G401 (cell line): ENCODE results near the gene POLA2. TPM values are rescaled to one million over a fixed set of nuclear protein-coding genes. Genes with fewer than 3 reads are reported as not detected.

Source experiments
- DNase-seq: peaks from one replicate; pipeline ENCODE4 v3.0.0-alpha.2; 2015; ENCODE audit warnings: low spot score
- in situ Hi-C: cut with HindIII; loops from 2 replicates; pipeline ENCODE4 v1.10.0; 2016; ENCODE audit warnings: low sequenced_read_pairs, mixed read lengths
- total RNA-seq: library from RNA; depleted of rRNA; stranded (reverse); fragments of >200 nt; shearing (Covaris generic); gene quantifications from 2 replicates; pipeline ENCODE4 v1.2.3, GENCODE V29; 2014

The POLA2 gene
- total RNA-seq, 1 experiment from 2014 or later = 19.4 TPM

DNA sequence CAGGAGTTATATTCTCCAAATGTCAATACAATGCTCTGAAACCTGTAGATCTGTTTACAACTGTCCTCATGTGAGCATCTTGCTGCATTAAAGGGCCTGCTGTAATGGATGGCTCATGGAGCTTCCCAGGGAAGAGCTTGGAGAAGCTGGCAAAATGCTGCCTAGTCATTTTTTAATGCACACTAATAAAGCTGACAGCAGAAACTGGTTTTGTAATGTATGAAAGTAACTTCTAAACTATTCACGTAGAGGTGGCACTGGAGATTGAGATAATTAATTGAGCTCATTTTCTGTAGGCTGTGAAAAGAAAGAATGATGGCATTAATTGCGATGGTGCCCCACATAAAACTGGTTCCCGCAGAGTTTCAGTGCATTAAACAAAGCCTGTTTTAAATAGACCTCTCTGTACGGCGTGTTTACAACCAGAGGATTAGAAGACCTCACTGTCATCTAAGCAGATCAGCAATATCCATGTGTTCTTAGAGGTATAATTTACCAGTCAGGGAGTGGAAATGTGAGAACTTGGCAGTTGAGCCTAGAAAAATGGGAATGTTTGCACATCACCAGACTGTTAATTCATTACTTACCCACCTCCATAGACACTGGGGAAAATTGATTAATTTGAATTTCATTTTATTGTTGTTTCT lies 16.0 kb downstream of the POLA2 start:
- in situ Hi-C loops = no loop called here
- DNase-seq = no peak

GRCh38 chr11:65278356-65278755 lies 16.6 kb downstream of the POLA2 start:
- DNase-seq = no peak
- in situ Hi-C loops = no loop called here

GRCh38 chr11:65279279-65279678 lies 17.5 kb downstream of the POLA2 start:
- no peak for DNase-seq

GRCh38 chr11:65279741-65280440 lies 18.1 kb downstream of the POLA2 start:
- in situ Hi-C loops = no loop called here
- DNase-seq = no peak

More at GRCh38 chr11:65279279-65279678, 17.5 kb downstream of the POLA2 start:
- in situ Hi-C loops = no loop called here

GRCh38 chr11:65280646-65281045 lies 18.9 kb downstream of the POLA2 start:
- no peak for DNase-seq
- in situ Hi-C loops = no loop called here

GRCh38 chr11:65286686-65287085 lies 24.9 kb downstream of the POLA2 start:
- in situ Hi-C loops = no loop called here
- no peak for DNase-seq

- in situ Hi-C loops = no loop called here
- DNase-seq = no peak
These were observed 25.8 kb downstream of the POLA2 start for GRCh38 chr11:65287601-65288000.

- in situ Hi-C loops = no loop called here
- peak; percentile 80 for DNase-seq
These were observed 27.2 kb downstream of the POLA2 start for GRCh38 chr11:65288706-65289536.

DNA sequence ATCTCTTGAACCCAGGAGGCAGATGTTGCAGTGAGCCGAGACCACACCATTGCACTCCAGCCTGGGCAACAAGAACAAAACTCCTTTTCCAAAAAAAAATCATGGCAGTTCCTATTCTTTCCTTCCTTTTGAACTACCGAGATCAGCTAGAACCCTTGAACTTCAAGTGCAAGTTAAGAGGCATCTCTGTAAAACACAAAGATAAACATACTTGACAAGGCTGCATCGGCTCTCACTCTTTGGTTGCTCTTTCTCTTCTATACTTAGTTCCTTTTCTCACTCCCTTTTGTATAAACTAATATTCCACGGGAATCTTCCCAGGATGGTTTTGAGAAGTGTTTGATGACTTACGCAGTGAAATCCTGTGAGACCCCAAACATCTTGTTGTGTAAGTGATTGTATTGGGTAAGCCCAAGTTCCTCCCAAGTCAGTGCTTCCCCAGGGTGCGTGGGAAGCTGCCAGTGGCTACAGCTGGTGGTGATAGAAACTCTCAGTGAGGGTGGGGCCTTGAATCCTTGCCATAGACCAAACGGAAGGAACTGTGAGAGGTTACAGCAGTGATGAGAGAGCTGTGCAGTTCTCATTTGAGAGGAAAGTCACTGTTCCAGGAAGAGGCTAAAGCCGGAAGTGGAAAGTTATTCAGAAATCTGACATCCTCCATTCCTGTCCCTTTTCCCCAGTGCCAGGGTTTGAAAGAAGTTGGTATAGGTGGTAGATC lies 28.8 kb downstream of the POLA2 start:
- peak; percentile 25 for DNase-seq
- in situ Hi-C loops = no loop called here

DNA sequence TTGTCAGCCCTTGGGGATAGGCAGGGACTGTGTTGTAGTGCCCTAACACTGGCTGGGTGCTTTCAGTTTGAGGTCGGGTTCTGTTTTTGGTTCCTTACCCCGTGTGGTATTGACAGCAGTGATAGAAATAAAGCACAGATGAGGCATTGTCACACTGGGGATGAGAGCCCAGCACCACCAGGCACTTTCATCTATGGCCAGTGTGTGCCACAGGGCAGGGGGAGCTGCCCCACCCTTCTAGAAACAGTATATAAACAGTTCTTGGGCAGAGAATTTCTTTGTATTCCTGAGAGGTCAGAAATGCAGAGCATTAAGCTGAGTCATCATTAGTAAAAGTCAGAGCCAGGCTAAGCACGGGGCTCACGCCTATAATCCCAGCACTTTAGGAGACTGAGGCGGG lies 29.9 kb downstream of the POLA2 start:
- no peak for DNase-seq
- in situ Hi-C loops = no loop called here

- in situ Hi-C loops = no loop called here
These were observed 31.1 kb downstream of the POLA2 start for GRCh38 chr11:65292890-65293289.

DNA sequence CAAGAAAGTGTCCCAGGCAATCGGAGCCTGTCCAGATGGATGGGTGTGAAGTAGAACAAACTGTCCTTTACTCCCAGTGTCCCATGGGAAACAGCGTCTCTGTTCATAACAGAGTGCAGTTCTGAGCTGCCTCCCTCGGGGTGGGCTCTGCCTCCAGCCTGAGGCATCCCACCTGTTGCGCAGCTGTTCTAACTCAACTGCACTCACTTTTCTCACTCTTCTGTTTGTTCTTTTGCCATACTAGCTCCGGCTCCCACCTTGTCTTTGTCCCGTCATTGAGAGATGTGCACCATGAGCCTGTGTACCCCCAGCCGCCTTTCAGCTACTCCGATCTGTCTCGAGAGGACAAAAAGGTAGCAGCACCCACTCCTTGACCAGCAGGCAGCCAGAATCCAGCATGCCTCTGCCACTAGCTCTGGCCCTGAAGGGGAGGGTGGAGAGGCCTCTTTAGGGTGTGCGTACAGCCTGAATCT lies 32.2 kb downstream of the POLA2 start:
- no peak for DNase-seq
- in situ Hi-C loops = no loop called here

More at GRCh38 chr11:65292890-65293289, 31.1 kb downstream of the POLA2 start:
- no peak for DNase-seq

DNA sequence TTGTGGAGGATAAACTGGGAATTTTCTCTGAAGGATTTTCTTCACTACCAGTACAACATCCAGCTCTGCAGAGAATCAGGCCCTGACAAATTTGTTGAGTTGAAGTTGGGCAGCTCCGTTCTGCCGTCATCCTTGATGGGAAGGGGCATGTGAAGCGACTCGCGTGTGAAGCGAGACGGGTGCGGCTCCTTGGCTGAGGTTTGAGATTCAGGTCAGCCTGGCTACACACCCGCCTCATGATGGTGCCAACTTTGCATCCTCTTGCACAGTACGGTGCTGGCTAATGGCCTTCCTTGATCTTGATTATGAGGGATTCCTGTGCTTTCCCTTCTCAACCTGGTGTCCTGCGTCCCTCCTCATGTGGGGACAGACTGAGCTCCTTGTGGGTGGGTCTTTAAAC lies 33.2 kb downstream of the POLA2 start:
- DNase-seq = no peak
- in situ Hi-C loops = no loop called here

GRCh38 chr11:65295571-65296341 lies 34.0 kb downstream of the POLA2 start:
- in situ Hi-C loops = no loop called here
- DNase-seq = no peak

GRCh38 chr11:65297026-65297672 lies 35.4 kb downstream of the POLA2 start:
- DNase-seq = no peak
- in situ Hi-C loops = no loop called here

GRCh38 chr11:65298131-65298535 lies 36.4 kb downstream of the POLA2 start:
- in situ Hi-C loops = no loop called here
- peak; percentile 27 for DNase-seq

DNA sequence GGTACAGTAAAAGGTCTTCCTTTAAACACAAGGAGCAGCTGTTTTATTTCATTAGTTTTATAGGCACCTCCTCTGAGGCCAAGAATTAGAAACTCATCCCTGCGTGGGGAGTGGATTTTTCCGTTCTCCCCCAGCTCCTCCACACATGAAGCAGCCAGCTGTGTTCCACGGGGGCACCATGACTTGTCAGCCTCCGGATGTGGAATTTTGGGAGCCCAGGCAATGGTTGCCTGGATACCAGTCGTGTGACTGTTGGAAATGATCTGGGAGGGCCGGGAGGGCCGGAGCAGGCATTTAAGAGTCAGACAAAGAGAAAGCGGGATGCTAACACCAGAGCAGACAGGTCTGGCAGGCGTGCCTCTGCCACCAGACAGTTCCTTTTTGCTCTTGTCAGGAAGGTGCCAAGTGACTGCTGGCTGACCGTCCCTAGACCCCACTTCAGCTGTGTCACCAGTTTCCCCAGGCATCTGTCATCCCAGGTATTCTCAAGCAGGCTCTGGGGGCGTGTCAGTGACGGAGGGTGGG lies 37.0 kb downstream of the POLA2 start:
- in situ Hi-C loops = no loop called here
- no peak for DNase-seq
